Measurements from ENCODE around the gene GRIA3. TPM values are rescaled to one million over a fixed set of nuclear protein-coding genes. Genes with fewer than 3 reads are reported as not detected.
A peak's percentile ranks its signal among the peaks of the same experiment; 100 is the strongest.

GRIA3 gene
- total and polyA plus RNA-seq, 2 donors (not counting 1 experiment from before 2014, with no cell fraction given): 0.52 to 2.3 TPM

DNA sequence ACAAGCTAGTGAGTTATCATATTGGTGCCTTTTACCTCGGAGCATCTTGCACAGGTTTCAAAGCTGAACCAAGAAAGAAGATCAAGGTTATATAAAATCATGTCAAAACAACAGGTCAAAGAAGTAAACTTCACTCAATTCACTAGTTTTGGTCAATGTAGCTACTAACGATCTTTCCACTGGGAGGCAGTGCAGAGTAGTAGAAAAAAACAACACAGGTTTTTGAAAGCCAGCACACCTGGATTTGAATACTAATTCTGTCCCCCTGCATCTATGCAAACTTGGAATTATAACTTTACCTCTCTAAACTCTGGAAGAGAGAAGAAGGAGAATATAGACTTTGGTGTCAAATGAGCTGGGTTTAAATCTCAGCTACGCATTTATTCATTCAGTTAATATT, 266.1 kb downstream of the GRIA3 start:
- no peaks in the 10 kb centered on the region for H3K36me3 ChIP-seq (ENCODE audit: control insufficient read depth, insufficient read depth, low read length)
- H4K20me1 ChIP-seq (ENCODE audit: control insufficient read depth, extremely low read depth, insufficient read depth, low read length): no peaks in the 10 kb centered on the region
- no peak overlapping the region for H3K27ac ChIP-seq (ENCODE audit: insufficient read depth, low read length)
- no peak overlapping the region for H2AFZ ChIP-seq (ENCODE audit: low read length)
- no peaks in the 10 kb centered on the region for H3K79me2 ChIP-seq (ENCODE audit: control insufficient read depth, insufficient read depth, low read length)
- H3K4me2 ChIP-seq (ENCODE audit: extremely low read depth, insufficient read depth, low read length): no peak overlapping the region
- peak in 1 of 2 donors; percentile 3 for DNase-seq (ENCODE audit: low read depth in 2 of 2)
- no peak for TF ChIP-seq EZH2 (IDR thresholded peaks at IDR 0.05; ENCODE audit: low read length, missing control alignments)
- TF ChIP-seq CTCF (conservative IDR thresholded peaks at IDR 0.05 in 1 of 2, IDR thresholded peaks at IDR 0.05 in 1 of 2; ENCODE audit: low read depth in 1 of 2, low read length in 2 of 2): peak; percentile 37 to 43
- no peaks in the 10 kb centered on the region for H3K27me3 ChIP-seq (ENCODE audit: control insufficient read depth, insufficient read depth, low read length)
- H3K9me3 ChIP-seq (ENCODE audit: control insufficient read depth, insufficient read depth, low read depth, low read length): no peaks in the 10 kb centered on the region
- no peaks in the 10 kb centered on the region for H3K4me1 ChIP-seq (ENCODE audit: control insufficient read depth, extremely low read depth, insufficient read depth, low read length)
- no peak overlapping the region for H3K4me3 ChIP-seq (replicated peaks in 1 of 4; ENCODE audit: control extremely low read depth in 1 of 4, insufficient read depth in 1 of 4, low read depth in 3 of 4, low read length in 4 of 4)
- no peak overlapping the region for H3K9ac ChIP-seq (ENCODE audit: insufficient read depth, low read length)

DNA sequence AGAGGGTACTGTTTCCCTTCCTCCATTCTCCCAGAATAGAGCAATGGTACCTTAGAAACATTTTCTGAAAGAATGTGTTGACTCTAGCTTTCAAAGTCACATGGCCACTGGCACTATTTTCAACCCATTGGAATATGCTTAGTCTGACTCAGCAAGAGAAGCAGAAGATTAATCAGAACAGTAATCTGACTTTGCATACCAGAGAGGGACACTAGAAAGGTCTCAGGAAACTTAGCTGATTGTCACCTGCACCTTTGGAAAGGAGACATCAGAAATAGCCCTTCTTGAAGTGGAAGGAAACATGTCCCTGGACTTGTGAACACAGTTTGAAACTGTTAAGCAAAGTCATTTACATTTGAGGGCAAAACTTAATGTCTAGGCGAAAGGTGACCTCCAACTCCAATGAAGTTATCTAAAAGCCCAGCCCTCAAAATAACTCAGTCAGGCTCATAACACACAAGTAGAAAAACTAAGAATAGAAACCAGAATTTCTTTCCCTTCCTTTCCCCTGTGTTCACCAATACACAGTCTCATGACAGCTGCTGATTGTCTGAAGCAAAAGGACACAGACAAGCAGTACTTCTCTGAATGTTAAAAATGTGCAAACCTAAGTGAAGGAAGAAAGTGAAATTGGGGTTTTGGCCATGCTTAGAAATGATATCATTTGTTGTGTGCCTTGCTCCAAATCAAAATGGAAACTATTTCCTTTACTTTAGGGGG, 270.8 kb downstream of the GRIA3 start:
- no peak for TF ChIP-seq EZH2 (IDR thresholded peaks at IDR 0.05; ENCODE audit: low read length, missing control alignments)
- TF ChIP-seq CTCF (conservative IDR thresholded peaks at IDR 0.05 in 1 of 2, IDR thresholded peaks at IDR 0.05 in 1 of 2; ENCODE audit: low read depth in 1 of 2, low read length in 2 of 2): no peak
- Histone ChIP-seq H3K36me3 (ENCODE audit: control insufficient read depth, insufficient read depth, low read length) (no peaks in the 10 kb centered on the region), H3K9me3 (ENCODE audit: control insufficient read depth, insufficient read depth, low read depth, low read length) (no peaks in the 10 kb centered on the region), H2AFZ (ENCODE audit: low read length) (no peak overlapping the region), H4K20me1 (ENCODE audit: control insufficient read depth, extremely low read depth, insufficient read depth, low read length) (no peaks in the 10 kb centered on the region), H3K9ac (ENCODE audit: insufficient read depth, low read length) (no peak overlapping the region), H3K4me1 (ENCODE audit: control insufficient read depth, extremely low read depth, insufficient read depth, low read length) (no peaks in the 10 kb centered on the region), H3K27ac (ENCODE audit: insufficient read depth, low read length) (no peak overlapping the region), H3K4me3 (replicated peaks in 1 of 4; ENCODE audit: control extremely low read depth in 1 of 4, insufficient read depth in 1 of 4, low read depth in 3 of 4, low read length in 4 of 4) (no peak overlapping the region), H3K4me2 (ENCODE audit: extremely low read depth, insufficient read depth, low read length) (no peak overlapping the region), H3K79me2 (ENCODE audit: control insufficient read depth, insufficient read depth, low read length) (no peaks in the 10 kb centered on the region), H3K27me3 (ENCODE audit: control insufficient read depth, insufficient read depth, low read length) (no peaks in the 10 kb centered on the region)
- DNase-seq (ENCODE audit: low read depth in 2 of 2): no peak

DNA sequence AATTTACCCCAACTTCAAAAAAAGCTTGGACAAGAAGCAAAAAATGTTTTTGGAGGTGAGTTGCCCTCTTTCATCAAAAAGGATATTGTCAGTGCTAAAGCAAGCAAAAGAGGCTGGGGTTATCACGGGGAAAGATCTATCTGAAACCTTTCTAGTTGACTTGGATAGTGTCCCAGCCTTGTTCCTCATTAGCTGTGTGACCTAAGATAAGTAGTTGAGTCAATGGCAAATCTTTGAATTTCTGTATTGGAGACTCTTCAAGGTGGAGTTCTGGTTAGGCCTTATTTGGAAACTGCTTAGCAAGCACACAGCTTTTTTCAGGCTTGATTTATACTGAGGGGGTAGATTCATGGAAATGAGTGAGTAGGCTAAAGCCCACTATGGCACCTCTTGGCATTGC, 271.6 kb downstream of the GRIA3 start:
- no peaks in the 10 kb centered on the region for H4K20me1 ChIP-seq (ENCODE audit: control insufficient read depth, extremely low read depth, insufficient read depth, low read length)
- no peaks in the 10 kb centered on the region for H3K27me3 ChIP-seq (ENCODE audit: control insufficient read depth, insufficient read depth, low read length)
- H3K4me2 ChIP-seq (ENCODE audit: extremely low read depth, insufficient read depth, low read length): no peak overlapping the region
- H3K4me3 ChIP-seq (replicated peaks in 1 of 4; ENCODE audit: control extremely low read depth in 1 of 4, insufficient read depth in 1 of 4, low read depth in 3 of 4, low read length in 4 of 4): no peak overlapping the region
- no peaks in the 10 kb centered on the region for H3K79me2 ChIP-seq (ENCODE audit: control insufficient read depth, insufficient read depth, low read length)
- H3K4me1 ChIP-seq (ENCODE audit: control insufficient read depth, extremely low read depth, insufficient read depth, low read length): no peaks in the 10 kb centered on the region
- no peak overlapping the region for H3K9ac ChIP-seq (ENCODE audit: insufficient read depth, low read length)
- H3K27ac ChIP-seq (ENCODE audit: insufficient read depth, low read length): no peak overlapping the region
- TF ChIP-seq EZH2 (IDR thresholded peaks at IDR 0.05; ENCODE audit: low read length, missing control alignments) (no peak), CTCF (conservative IDR thresholded peaks at IDR 0.05 in 1 of 2, IDR thresholded peaks at IDR 0.05 in 1 of 2; ENCODE audit: low read depth in 1 of 2, low read length in 2 of 2) (no peak)
- no peak overlapping the region for H2AFZ ChIP-seq (ENCODE audit: low read length)
- H3K9me3 ChIP-seq (ENCODE audit: control insufficient read depth, insufficient read depth, low read depth, low read length): no peaks in the 10 kb centered on the region
- no peaks in the 10 kb centered on the region for H3K36me3 ChIP-seq (ENCODE audit: control insufficient read depth, insufficient read depth, low read length)
- DNase-seq (ENCODE audit: low read depth in 2 of 2): no peak

Measured in fibroblast of lung (primary cell).